MM.1S (cell line): ENCODE measurements around the gene HSF4.

ENCODE experiments used
- DNase-seq: peaks from one replicate; pipeline ENCODE4 v3.0.0-alpha.2; 2015
- H2AFZ ChIP-seq: fragments of 300-600 bp; sonication (generic); 2 replicates; pipeline ENCODE4 v1.6.0; 2016; ENCODE audit warnings: antibody characterized with exemption, low read length
- H3F3A ChIP-seq: fragments of 300-600 bp; sonication (generic); 2 replicates; pipeline ENCODE4 v1.6.1; 2016; ENCODE audit warnings: mild to moderate bottlenecking, antibody characterized with exemption, low read length, moderate library complexity, mixed read lengths; ENCODE audit not compliant: insufficient read depth
- H3K27ac ChIP-seq: fragments of 300-600 bp; sonication (generic); 2 replicates; pipeline ENCODE4 v1.5.1; 2016; ENCODE audit warnings: mild to moderate bottlenecking, low read length
- H3K27me3 ChIP-seq: fragments of 300-600 bp; sonication (generic); replicated peaks from 2 replicates; pipeline ENCODE4 v1.6.0; 2016; ENCODE audit warnings: low read length; ENCODE audit not compliant: insufficient read depth
- H3K36me3 ChIP-seq: fragments of 300-600 bp; sonication (generic); replicated peaks from 2 replicates; pipeline ENCODE4 v1.6.1; 2016; ENCODE audit warnings: mild to moderate bottlenecking, low read length, mixed read lengths; ENCODE audit not compliant: insufficient read depth
- H3K4me1 ChIP-seq: fragments of 300-600 bp; sonication (generic); 2 replicates; pipeline ENCODE4 v1.6.1; 2016; ENCODE audit warnings: low read length, mixed read lengths
- H3K4me2 ChIP-seq: fragments of 300-600 bp; sonication (generic); 2 replicates; pipeline ENCODE4 v1.6.0; 2016; ENCODE audit warnings: low read depth, low read length
- H3K4me3 ChIP-seq: fragments of 300-600 bp; sonication (generic); 2 replicates; pipeline ENCODE4 v1.5.1; 2016; ENCODE audit warnings: low read length, mixed read lengths
- H3K79me2 ChIP-seq: fragments of 300-600 bp; sonication (generic); 2 replicates; pipeline ENCODE4 v1.6.1; 2016; ENCODE audit warnings: mixed run types, low read length, mixed read lengths
- H3K9ac ChIP-seq: fragments of 300-600 bp; sonication (generic); 2 replicates; pipeline ENCODE4 v1.6.1; 2016; ENCODE audit warnings: low read length, mixed read lengths
- H3K9me2 ChIP-seq: fragments of 300-600 bp; sonication (generic); replicated peaks from 2 replicates; pipeline ENCODE4 v1.6.1; 2016; ENCODE audit warnings: mild to moderate bottlenecking, low read length, mixed read lengths; ENCODE audit not compliant: insufficient read depth
- H3K9me3 ChIP-seq: fragments of 300-600 bp; sonication (generic); replicated peaks from 2 replicates; pipeline ENCODE4 v1.6.1; 2016; ENCODE audit warnings: mild to moderate bottlenecking, low read length, mixed read lengths; ENCODE audit not compliant: insufficient read depth
- H4K20me1 ChIP-seq: fragments of 300-600 bp; sonication (generic); 2 replicates; pipeline ENCODE4 v1.6.1; 2016; ENCODE audit warnings: mild to moderate bottlenecking, low read length, moderate library complexity, mixed read lengths; ENCODE audit not compliant: insufficient read depth
- EZH2 ChIP-seq: fragments of 300-600 bp; sonication (generic); optimal IDR thresholded peaks from 2 replicates; pipeline ENCODE3; 2017; ENCODE audit warnings: low read depth, mild to moderate bottlenecking, antibody characterized with exemption, low read length, mixed read lengths
- EZH2phosphoT487 ChIP-seq: fragments of 300-600 bp; sonication (generic); IDR thresholded peaks from 2 replicates; pipeline ENCODE4 v1.6.1; 2018; ENCODE audit warnings: antibody characterized with exemption, low read length
- TF ChIP-seq, protein P1 (sequence below): fragments of 300-600 bp; sonication (generic); IDR thresholded peaks from 2 replicates; pipeline ENCODE4 v1.5.1; 2016; ENCODE audit warnings: antibody characterized with exemption, low read length, mixed read lengths

The HSF4 gene

DNA sequence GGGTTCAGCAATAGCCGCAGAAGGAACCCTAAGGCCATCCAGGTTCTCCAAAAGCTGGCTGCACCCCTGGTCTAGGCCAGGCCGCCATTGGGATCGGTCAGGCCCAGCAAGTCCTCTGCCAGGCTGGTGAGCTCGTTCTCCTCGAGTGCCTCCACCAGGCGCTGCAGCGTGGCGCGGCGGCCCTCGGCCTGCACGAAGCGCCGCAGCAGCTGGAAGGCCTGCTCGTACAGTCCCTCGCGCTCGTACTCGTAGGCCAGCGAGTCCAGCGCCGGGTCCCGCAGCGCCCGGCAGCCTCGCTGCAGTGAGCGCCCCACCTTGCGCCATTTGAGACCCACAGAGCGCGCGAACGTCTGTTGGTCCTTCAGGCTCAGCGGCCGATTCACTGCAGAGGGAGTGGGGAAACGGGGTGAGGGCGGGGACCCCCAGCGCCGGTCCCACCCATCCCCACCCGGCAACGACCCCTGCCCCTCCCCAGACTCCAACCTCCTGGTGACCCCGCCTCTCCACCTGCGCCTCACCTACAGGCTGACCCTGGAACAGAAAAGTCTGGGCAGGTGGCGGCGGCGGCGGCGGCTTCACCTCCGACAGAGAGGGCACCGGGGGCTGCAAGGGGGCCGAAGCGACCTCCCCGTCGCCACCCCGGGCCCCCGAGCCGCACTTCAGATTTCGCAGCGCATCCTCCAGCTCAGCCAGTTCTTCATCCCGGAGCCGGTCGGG, 9.8 kb upstream of the HSF4 start:
- Histone ChIP-seq H3K27ac (no peak overlapping the region), H3K4me1 (peaks cover 18% of the 10 kb centered on the region), H3K4me3 (peak overlapping the region; percentile 35), H3K36me3 (no peaks in the 10 kb centered on the region), H3K9ac (no peak overlapping the region; the same call in 1 of the 2 replicates), H3K4me2 (peak overlapping the region; percentile 95), H3K9me3 (no peaks in the 10 kb centered on the region), H3K9me2 (no peaks in the 10 kb centered on the region), H2AFZ (no peak overlapping the region), H3F3A (peaks cover 29% of the 10 kb centered on the region), H4K20me1 (no peaks in the 10 kb centered on the region), H3K79me2 (peaks cover 17% of the 10 kb centered on the region), H3K27me3 (no peaks in the 10 kb centered on the region)
- no peak for DNase-seq
- TF ChIP-seq EZH2, result no peak
- no peak for TF ChIP-seq EZH2phosphoT487
- TF ChIP-seq, protein P1, sequence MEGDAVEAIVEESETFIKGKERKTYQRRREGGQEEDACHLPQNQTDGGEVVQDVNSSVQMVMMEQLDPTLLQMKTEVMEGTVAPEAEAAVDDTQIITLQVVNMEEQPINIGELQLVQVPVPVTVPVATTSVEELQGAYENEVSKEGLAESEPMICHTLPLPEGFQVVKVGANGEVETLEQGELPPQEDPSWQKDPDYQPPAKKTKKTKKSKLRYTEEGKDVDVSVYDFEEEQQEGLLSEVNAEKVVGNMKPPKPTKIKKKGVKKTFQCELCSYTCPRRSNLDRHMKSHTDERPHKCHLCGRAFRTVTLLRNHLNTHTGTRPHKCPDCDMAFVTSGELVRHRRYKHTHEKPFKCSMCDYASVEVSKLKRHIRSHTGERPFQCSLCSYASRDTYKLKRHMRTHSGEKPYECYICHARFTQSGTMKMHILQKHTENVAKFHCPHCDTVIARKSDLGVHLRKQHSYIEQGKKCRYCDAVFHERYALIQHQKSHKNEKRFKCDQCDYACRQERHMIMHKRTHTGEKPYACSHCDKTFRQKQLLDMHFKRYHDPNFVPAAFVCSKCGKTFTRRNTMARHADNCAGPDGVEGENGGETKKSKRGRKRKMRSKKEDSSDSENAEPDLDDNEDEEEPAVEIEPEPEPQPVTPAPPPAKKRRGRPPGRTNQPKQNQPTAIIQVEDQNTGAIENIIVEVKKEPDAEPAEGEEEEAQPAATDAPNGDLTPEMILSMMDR, result no peak

DNA sequence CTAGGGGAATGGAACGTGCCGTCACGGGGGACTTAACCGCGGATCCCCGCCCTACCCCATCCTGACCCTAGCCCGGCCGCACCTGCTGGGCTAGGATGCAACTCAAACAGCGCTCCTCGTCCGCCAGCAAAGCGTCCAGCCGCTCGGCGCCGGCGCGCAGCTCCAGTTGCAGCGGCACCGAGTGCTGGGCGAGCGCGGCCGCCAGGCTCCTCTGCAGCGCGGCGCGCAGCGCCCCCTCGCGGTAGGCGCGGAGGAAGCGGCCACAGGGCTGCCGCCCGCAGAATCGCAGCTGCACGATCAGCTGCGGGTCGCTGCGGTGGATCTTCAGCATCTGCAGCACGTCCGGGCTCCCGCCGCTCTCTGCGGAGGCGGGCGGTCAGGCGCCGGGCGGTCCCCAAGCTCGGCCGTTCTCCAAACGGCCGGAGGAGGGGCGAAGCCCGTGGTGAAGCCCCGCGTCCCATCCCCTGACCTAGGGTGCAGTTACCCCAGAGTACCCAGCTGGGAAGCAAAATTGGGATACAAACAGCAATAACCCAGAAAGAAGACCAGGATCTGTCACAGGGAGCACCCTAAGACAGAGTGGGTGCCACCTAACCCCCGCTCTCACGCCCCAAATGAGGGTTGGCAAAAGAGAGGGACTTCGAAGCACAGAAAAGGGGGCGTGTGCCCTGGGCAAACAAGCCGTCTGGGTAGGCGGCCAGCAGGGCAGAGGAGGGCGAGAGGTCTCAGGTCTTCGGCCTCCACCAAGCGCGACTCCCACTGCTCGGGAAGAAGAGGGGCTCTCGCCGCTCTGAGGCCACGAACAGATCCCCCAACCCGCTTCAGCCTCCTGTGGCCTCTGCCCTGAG, 9.0 kb upstream of the HSF4 start:
- no peak overlapping the region; the same call in 1 of the 2 replicates for H3K9ac ChIP-seq
- H3K36me3 ChIP-seq, result no peaks in the 10 kb centered on the region
- peak; percentile 77 for DNase-seq
- no peaks in the 10 kb centered on the region for H3K9me3 ChIP-seq
- H3K4me2 ChIP-seq, result peak overlapping the region; percentile 95
- H4K20me1 ChIP-seq, result no peaks in the 10 kb centered on the region
- H3K79me2 ChIP-seq, result peaks cover 17% of the 10 kb centered on the region
- peaks cover 18% of the 10 kb centered on the region for H3K4me1 ChIP-seq
- TF ChIP-seq, protein P1, result peak; percentile 92
- TF ChIP-seq EZH2 (no peak), EZH2phosphoT487 (no peak)
- H3K4me3 ChIP-seq, result peak overlapping the region; percentile 35
- H3K9me2 ChIP-seq, result no peaks in the 10 kb centered on the region
- H2AFZ ChIP-seq, result no peak overlapping the region
- peaks cover 32% of the 10 kb centered on the region for H3F3A ChIP-seq
- H3K27me3 ChIP-seq, result no peaks in the 10 kb centered on the region
- no peak overlapping the region for H3K27ac ChIP-seq

DNA sequence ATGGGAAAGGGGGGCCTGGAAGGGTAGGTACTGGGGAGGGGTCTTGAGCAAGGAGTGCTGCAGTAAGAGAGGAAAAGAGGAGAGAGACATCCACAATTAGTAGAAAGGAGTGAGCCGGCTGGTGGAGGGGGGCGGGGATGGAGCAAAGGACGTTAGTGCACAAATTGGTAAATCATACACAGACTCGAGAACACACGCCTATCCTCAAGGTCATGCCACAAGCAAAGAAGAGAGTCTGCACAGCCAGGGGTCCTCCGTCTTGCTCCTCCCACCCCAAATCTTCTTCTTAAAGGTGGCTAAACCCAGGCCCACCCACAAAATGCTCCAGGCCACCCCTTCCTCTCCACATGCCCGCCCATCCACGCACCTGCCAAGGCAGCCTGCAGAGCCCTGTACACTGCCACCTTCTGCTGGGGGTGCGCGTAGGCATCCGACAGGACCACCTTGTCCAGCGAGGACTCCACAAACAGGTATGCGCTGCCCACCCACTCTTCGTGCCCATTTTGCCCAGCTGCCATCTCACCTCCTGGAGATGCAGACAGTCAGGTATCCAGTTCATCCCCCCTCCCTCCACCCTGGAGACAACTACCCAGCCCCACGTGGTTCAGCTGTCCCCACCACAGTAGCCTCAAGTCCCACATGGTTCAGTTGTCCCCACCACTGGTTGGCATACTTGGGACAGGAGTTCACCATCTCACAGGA, 8.3 kb upstream of the HSF4 start:
- no peaks in the 10 kb centered on the region for H4K20me1 ChIP-seq
- no peaks in the 10 kb centered on the region for H3K9me2 ChIP-seq
- DNase-seq, result no peak
- no peaks in the 10 kb centered on the region for H3K36me3 ChIP-seq
- peaks cover 17% of the 10 kb centered on the region for H3K79me2 ChIP-seq
- no peak overlapping the region for H3K9ac ChIP-seq
- peaks cover 32% of the 10 kb centered on the region for H3F3A ChIP-seq
- no peak overlapping the region for H3K27ac ChIP-seq
- no peaks in the 10 kb centered on the region for H3K9me3 ChIP-seq
- no peaks in the 10 kb centered on the region for H3K27me3 ChIP-seq
- peaks cover 18% of the 10 kb centered on the region for H3K4me1 ChIP-seq
- no peak overlapping the region for H3K4me2 ChIP-seq
- no peak overlapping the region for H3K4me3 ChIP-seq
- TF ChIP-seq EZH2 (no peak), EZH2phosphoT487 (no peak)
- TF ChIP-seq, protein P1, result no peak
- no peak overlapping the region for H2AFZ ChIP-seq
